ENCODE measurements around the gene OLFML3.

Gene OLFML3

DNA sequence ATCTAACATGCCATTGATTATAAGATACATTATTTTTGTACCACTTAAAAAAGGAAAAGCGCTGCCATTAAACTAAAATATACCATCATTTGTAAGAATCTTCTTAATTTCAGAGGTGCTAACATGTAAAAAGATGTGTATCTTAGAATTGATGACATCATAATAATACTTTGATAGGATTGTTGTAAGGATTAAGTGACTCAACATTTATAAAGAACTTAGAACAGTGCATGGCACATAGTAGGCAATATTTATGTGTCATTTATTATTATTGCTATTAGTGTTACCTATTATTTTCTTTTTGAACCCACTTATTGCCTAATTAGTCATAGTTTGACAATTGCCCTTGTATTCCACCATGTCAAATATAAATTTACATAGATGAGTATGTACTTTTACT is 28.4 kb upstream of the OLFML3 start:
- ChIA-PET POLR2A (no interaction called here), CTCF (interaction anchor here (1.3 kb wide), 1 partner anchor 332 kb away, joined by 3 read pairs; no protein-coding TSS in a partner anchor)
- no peaks in the 10 kb centered on the region for H3K9me3 ChIP-seq (ENCODE audit: control insufficient read depth, insufficient read depth, low read depth, low read length)
- no peak overlapping the region for H3K4me3 ChIP-seq (ENCODE audit: low read depth, low read length)
- peaks cover 12 to 19% of the 10 kb centered on the region in 2 experiments for H3K36me3 ChIP-seq (ENCODE audit: control insufficient read depth in 2 of 2, insufficient read depth in 1 of 2, low read length in 2 of 2)
- TF ChIP-seq, protein P1, sequence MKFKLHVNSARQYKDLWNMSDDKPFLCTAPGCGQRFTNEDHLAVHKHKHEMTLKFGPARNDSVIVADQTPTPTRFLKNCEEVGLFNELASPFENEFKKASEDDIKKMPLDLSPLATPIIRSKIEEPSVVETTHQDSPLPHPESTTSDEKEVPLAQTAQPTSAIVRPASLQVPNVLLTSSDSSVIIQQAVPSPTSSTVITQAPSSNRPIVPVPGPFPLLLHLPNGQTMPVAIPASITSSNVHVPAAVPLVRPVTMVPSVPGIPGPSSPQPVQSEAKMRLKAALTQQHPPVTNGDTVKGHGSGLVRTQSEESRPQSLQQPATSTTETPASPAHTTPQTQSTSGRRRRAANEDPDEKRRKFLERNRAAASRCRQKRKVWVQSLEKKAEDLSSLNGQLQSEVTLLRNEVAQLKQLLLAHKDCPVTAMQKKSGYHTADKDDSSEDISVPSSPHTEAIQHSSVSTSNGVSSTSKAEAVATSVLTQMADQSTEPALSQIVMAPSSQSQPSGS (tag by site-specific recombination; IDR thresholded peaks at IDR 0.05; ENCODE audit: low read depth), result peak; percentile 90
- TF ChIP-seq ZNF629 (tag by site-specific recombination; IDR thresholded peaks at IDR 0.05) (peak; percentile 51), GLIS2 (tag by site-specific recombination; IDR thresholded peaks at IDR 0.05) (no peak)
- H3K4me1 ChIP-seq (ENCODE audit: control insufficient read depth, insufficient read depth, low read length), result peaks cover 19% of the 10 kb centered on the region; the same call in 1 of the 2 replicates
- H3K27ac ChIP-seq (ENCODE audit: extremely low read depth, low read depth, low read length), result no peak overlapping the region

- Histone ChIP-seq H3K36me3 (ENCODE audit: control insufficient read depth in 2 of 2, insufficient read depth in 1 of 2, low read length in 2 of 2) (peaks cover 12 to 24% of the 10 kb centered on the region in 2 experiments), H3K9me3 (ENCODE audit: control insufficient read depth, insufficient read depth, low read depth, low read length) (no peaks in the 10 kb centered on the region), H3K4me3 (ENCODE audit: low read depth, low read length) (no peak overlapping the region), H3K4me1 (ENCODE audit: control insufficient read depth, insufficient read depth, low read length) (peaks cover 14% of the 10 kb centered on the region; the same call in 1 of the 2 replicates), H3K27ac (ENCODE audit: extremely low read depth, low read depth, low read length) (no peak overlapping the region)
- ChIA-PET POLR2A (interaction anchor here (0.7 kb wide), 1 partner anchor 27 kb away, joined by 3 read pairs; no protein-coding TSS in a partner anchor), CTCF (interaction anchor here (0.6 to 1.3 kb wide), 3 partner anchors 10 to 331 kb away, joined by 3 read pairs; no protein-coding TSS in a partner anchor)
- TF ChIP-seq MEIS1 (CRISPR knock-in tag; IDR thresholded peaks at IDR 0.05; ENCODE audit: borderline replicate concordance), result no peak
- TF ChIP-seq YY1 (tag by site-specific recombination; IDR thresholded peaks at IDR 0.05), result no peak
- no peak for TF ChIP-seq ZNF114 (tag by site-specific recombination; IDR thresholded peaks at IDR 0.05)
- TF ChIP-seq, protein P2, sequence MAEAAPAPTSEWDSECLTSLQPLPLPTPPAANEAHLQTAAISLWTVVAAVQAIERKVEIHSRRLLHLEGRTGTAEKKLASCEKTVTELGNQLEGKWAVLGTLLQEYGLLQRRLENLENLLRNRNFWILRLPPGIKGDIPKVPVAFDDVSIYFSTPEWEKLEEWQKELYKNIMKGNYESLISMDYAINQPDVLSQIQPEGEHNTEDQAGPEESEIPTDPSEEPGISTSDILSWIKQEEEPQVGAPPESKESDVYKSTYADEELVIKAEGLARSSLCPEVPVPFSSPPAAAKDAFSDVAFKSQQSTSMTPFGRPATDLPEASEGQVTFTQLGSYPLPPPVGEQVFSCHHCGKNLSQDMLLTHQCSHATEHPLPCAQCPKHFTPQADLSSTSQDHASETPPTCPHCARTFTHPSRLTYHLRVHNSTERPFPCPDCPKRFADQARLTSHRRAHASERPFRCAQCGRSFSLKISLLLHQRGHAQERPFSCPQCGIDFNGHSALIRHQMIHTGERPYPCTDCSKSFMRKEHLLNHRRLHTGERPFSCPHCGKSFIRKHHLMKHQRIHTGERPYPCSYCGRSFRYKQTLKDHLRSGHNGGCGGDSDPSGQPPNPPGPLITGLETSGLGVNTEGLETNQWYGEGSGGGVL (tag by site-specific recombination; IDR thresholded peaks at IDR 0.05), result no peak
- no peak for TF ChIP-seq ZNF292 (tag by site-specific recombination; IDR thresholded peaks at IDR 0.05; ENCODE audit: borderline replicate concordance, low read depth)
- no peak for TF ChIP-seq ZNF157 (tag by site-specific recombination; IDR thresholded peaks at IDR 0.05)
- no peak for TF ChIP-seq ZNF585B (tag by site-specific recombination; IDR thresholded peaks at IDR 0.05)
- TF ChIP-seq ZNF747 (tag by site-specific recombination; IDR thresholded peaks at IDR 0.05), result no peak
- no peak for TF ChIP-seq ZNF623 (tag by site-specific recombination; IDR thresholded peaks at IDR 0.05)
- no peak for TF ChIP-seq ZNF792 (tag by site-specific recombination; IDR thresholded peaks at IDR 0.05)
- TF ChIP-seq ZNF416 (tag by site-specific recombination; IDR thresholded peaks at IDR 0.05), result no peak
Observed at GRCh38 chr1:113951719-113952118, 27.6 kb upstream of the OLFML3 start.

DNA sequence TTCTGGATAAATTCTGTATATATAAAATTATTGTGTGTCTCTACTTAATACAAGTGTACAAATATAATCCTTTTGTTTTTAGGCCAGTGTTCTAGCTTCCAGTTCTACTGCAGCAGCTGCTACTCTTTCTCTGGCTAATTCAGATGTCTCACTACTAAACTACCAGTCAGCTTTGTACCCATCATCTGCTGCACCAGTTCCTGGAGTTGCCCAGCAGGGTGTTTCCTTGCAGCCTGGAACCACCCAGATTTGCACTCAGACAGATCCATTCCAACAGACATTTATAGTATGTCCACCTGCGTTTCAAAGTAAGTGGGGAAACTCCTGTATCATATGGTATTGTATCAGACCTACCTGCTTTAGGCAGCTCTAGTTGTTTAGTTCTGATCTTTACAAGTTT is 21.3 kb upstream of the OLFML3 start:
- H3K36me3 ChIP-seq (ENCODE audit: control insufficient read depth in 2 of 2, insufficient read depth in 1 of 2, low read length in 2 of 2), result peaks cover 18 to 72% of the 10 kb centered on the region in 2 experiments
- ChIA-PET CTCF (interaction anchor here (0.9 to 1.0 kb wide), 2 partner anchors 28 to 123 kb away, joined by 3 read pairs; no protein-coding TSS in a partner anchor), POLR2A (no interaction called here)
- no peaks in the 10 kb centered on the region for H3K9me3 ChIP-seq (ENCODE audit: control insufficient read depth, insufficient read depth, low read depth, low read length)
- no peak overlapping the region for H3K4me3 ChIP-seq (ENCODE audit: low read depth, low read length)
- no peak overlapping the region for H3K27ac ChIP-seq (ENCODE audit: extremely low read depth, low read depth, low read length)
- H3K4me1 ChIP-seq (ENCODE audit: control insufficient read depth, insufficient read depth, low read length), result no peaks in the 10 kb centered on the region
- TF ChIP-seq ZFP3 (tag by site-specific recombination; IDR thresholded peaks at IDR 0.05; ENCODE audit: low read depth) (no peak), ZNF362 (tag by site-specific recombination; IDR thresholded peaks at IDR 0.05) (no peak), TCF7L2 (IDR thresholded peaks at IDR 0.05; ENCODE audit: borderline replicate concordance, low read depth, low read length) (no peak), OSR2 (tag by site-specific recombination; IDR thresholded peaks at IDR 0.05) (no peak), ZNF221 (tag by site-specific recombination; IDR thresholded peaks at IDR 0.05; ENCODE audit: borderline replicate concordance) (no peak), ZNF843 (tag by site-specific recombination; IDR thresholded peaks at IDR 0.05) (no peak), KLF1 (tag by site-specific recombination; IDR thresholded peaks at IDR 0.05) (no peak), SP7 (tag by site-specific recombination; IDR thresholded peaks at IDR 0.05) (no peak), ZNF585B (tag by site-specific recombination; IDR thresholded peaks at IDR 0.05) (no peak), ZNF433 (tag by site-specific recombination; IDR thresholded peaks at IDR 0.05; ENCODE audit: low read depth) (no peak), ZFP69B (tag by site-specific recombination; IDR thresholded peaks at IDR 0.05) (no peak), ZNF248 (tag by site-specific recombination; IDR thresholded peaks at IDR 0.05) (no peak)
- TF ChIP-seq, protein P1 (tag by site-specific recombination; IDR thresholded peaks at IDR 0.05; ENCODE audit: low read depth), result no peak

Measured in HEK293 (cell line).